COLO829 (cell line): ENCODE results near the gene ATG9B.
"Not testable (repeated sequence)": the region's sequence is repeated elsewhere in the genome, so short reads cannot be mapped to it uniquely, and the experiment has no call there.

ENCODE experiments used
- DNase-seq: peaks from one replicate; pipeline ENCODE4 v3.0.0; 2012; ENCODE audit warnings: low spot score

ATG9B gene

DNA sequence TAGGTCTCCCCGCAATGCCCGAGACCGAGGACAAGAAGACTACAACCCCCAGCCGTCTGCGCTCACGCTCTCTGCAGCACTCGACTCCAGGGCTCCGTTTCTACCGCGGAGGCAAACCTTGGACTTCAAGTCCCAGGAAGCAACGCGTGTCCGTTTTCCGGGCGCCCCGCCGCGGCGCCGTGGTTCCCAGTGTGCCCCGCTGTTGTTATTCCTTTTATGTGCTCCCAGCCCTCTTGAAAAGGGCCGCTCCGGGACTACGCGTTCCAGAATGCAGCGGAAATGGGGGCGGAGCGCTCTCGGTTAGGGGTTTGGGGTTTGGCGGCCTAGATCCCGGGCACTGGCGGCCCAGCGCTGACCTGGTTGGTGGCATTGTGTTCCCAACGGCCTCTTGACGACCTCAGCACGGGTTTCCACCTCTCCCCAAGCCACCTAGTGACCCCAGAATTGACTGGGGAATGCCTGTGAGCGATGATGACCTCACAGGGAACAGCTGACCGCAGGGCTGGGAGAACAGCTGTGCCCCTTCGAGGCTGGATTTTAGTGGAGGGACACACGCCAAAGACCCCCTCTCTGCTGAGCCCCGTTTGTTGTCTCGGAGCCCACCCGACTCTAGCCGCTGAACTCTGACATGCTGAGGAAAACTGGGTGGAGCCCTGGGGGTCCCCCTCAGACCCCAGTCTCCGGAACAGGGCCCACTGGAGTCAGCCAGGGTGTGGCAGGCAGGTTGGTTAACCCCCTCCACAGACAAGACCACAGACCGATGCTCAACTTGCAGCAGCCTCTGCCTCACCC, 33.9 kb upstream of the ATG9B start:
- DNase-seq: peak; percentile 97

DNA sequence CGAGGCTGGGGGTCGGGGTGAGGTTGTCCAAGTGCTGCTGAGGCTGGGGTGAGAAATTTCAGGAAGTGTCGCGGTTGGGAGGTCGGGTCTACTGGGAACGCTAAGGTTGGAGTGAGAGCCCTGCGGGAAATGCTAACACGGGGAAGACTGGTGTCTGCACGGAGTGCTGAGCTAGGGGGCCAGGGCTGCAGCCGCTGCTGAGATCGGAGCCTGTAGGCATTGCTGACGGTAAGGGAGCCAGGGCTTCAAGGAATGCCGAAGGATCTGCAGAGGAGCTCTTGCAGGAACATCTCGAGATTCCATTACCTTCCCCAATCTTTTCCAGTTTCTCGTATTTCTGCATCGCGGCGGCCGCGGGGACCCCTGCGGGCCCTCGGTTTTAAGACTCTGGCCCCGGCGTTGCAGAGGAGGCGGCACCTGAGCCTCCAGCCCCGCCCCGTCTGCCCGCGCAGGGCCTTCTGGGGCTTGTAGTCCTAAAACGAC, 33.3 kb upstream of the ATG9B start, which contains the start of gene CDK5:
Gene CDK5 (minus strand): TSS at position 392 of the 483 bp plus-strand sequence. CDS start 49 bp downstream, at position 343.
- no peak for DNase-seq

DNA sequence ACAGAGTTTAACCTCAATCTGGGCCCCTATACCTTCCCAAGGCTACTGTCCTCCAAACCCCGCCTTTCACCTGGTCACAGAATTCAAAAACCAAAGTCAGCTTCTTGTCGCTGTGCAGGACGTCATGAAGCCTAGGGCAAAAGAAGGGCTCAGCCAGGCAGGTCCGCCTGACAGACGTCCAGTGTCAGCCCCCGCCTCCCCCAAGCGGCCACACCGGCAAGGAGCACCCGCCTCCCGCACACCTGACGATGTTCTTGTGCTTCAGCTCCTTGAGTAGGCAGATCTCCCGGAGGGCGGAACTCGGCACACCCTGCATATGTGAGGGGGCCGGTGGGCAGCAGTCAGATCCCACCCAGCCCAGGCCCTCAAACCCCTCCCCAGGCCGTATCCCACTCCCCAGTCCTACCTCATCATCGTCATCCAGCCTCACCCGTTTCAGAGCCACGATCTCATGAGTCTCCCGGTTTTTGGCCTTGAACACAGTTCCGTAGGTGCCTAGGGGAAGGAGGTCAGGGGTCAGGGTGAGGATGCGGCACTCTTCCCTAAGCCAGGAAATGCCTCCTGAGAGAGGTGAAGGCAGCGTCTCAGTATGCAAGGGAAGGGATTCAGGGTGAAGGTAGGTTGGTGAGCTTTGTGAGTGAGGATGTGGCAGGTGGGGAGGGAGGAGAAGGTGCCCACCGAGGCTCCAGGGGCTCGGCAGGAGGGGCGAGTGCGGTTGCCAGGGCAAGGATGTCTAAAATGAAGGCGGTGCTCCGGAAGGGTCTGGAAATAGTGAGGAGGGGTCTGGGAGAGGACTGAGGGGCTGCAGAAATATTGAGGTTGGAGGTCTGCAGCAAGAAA, 32.6 kb upstream of the ATG9B start:
- no peak for DNase-seq

DNA sequence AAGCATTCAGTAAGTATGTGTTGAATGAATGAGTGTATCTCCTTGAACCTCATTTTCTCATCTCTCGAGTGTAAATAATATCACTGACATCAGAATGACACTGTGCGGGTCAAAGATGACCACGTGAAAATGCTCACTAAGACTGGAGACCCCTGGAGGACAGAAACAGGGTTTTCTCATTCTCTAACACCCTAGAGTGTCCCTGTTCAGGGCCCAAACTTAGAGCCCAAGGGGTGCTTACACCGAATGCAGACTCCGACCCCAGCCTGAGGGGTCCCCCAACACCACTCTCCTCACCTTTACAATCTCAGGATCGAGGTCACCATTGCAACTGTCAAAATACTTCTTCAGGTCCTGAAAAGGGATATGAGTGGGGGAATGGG, 32.0 kb upstream of the ATG9B start:
- no peak for DNase-seq

DNA sequence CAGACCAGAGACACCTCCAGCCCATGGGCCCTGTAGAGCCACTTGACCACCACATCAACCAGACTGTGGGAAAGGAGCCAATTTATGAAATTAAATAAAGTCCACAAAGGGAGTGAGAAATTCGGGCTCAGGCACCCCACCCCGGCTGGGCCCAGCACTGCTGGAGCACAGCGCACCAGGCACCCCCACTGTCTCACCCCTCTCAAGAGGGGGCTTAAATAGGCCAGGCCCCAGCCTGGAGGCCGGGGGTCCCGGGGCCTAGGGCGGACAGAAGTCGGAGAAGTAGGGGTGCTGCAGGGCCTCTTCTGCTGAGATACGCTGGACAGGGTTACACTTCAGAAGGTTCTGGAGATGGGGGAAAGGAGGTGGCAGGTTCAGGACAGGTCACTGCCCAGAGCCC, 29.5 kb upstream of the ATG9B start:
- no peak for DNase-seq

DNA sequence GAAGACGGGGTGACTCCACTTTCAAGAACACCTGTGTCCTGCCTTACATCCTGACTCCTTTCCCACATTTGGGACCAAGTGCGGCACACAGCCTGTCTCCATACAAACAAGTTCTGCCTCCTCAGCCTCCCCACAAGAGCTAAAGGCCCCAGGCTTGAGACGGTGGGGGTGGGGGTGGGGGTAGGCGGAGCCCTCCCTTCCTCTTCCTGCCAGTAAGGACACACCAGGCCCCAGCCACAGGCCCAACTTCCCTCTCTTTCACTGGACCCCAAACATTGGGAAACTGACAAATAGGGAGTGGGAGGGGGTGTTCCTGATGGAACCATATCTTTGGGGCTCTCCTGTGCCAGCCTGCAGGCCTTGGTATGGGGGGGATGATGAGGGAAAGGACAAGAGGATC, 28.8 kb upstream of the ATG9B start:
- DNase-seq: no peak

DNA sequence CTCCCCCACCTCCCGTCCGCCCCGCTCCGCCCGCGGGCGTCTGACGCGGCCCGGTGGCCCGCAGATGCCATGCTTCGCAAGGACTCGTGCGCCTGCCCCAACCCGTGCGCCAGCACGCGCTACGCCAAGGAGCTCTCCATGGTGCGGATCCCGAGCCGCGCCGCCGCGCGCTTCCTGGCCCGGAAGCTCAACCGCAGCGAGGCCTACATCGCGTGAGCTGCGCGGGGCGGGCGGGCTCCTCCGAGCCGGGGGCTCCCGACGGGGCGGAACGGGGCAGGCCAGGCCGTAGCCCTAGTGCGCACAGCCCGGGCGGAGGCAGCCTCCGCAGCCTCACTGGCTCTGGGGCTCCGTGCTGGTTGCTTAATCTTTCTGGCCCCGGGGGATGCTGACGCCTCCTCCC, 26.8 kb upstream of the ATG9B start:
- DNase-seq: no peak

DNA sequence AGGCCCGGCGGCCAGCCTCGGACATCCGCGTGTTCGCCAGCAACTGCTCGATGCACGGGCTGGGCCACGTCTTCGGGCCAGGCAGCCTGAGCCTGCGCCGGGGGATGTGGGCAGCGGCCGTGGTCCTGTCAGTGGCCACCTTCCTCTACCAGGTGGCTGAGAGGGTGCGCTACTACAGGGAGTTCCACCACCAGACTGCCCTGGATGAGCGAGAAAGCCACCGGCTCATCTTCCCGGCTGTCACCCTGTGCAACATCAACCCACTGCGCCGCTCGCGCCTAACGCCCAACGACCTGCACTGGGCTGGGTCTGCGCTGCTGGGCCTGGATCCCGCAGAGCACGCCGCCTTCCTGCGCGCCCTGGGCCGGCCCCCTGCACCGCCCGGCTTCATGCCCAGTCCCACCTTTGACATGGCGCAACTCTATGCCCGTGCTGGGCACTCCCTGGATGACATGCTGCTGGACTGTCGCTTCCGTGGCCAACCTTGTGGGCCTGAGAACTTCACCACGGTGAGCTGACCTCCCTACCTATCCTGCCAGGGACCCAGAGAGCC, 24.7 kb upstream of the ATG9B start:
- DNase-seq: no peak

DNA sequence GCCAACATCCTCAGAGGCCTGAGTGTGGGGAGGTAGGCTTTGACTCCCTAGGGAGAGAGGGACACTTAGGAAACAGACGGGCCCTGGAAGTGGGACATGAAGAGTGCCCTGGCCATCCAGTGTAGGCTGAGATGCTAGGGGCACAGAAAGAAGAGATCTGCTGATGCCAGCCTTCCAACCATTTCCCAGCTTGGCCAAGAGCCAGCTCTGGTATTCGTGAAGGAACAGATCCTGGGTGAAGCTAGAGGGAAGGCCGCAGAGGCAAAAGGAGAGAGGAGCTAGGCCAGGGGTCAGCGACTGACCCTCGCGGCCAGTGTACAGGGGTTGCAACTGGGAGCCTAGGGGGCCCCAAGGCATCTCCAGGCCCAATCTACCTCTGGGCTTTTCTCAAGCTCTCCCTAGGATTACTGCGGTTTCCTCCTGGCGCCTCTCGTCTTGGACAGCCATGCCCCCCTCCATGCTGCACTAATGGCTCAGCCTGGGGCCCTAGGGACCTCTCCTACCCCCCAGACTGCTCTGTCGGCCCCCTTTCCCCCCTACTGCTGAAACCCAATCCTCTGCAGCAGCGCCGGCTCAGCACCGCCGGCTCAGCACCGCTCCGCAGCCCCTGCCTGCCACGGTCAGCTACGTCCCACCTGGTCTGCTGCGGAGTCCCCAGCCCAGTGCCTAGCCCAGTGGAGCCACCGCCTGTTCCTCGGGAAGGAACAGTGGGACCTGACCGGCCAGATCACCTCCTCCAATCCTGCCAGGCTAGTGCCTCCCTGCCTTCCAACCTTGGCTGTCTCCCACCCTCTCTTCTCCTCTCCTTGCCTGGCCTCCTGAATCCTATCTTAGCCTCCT, 23.9 kb upstream of the ATG9B start, which contains the start of gene ASIC3:
Gene ASIC3 (plus strand): TSS at position 556 of the 840 bp plus-strand sequence. CDS start 355 bp downstream, outside the sequence.
- no peak for DNase-seq

DNA sequence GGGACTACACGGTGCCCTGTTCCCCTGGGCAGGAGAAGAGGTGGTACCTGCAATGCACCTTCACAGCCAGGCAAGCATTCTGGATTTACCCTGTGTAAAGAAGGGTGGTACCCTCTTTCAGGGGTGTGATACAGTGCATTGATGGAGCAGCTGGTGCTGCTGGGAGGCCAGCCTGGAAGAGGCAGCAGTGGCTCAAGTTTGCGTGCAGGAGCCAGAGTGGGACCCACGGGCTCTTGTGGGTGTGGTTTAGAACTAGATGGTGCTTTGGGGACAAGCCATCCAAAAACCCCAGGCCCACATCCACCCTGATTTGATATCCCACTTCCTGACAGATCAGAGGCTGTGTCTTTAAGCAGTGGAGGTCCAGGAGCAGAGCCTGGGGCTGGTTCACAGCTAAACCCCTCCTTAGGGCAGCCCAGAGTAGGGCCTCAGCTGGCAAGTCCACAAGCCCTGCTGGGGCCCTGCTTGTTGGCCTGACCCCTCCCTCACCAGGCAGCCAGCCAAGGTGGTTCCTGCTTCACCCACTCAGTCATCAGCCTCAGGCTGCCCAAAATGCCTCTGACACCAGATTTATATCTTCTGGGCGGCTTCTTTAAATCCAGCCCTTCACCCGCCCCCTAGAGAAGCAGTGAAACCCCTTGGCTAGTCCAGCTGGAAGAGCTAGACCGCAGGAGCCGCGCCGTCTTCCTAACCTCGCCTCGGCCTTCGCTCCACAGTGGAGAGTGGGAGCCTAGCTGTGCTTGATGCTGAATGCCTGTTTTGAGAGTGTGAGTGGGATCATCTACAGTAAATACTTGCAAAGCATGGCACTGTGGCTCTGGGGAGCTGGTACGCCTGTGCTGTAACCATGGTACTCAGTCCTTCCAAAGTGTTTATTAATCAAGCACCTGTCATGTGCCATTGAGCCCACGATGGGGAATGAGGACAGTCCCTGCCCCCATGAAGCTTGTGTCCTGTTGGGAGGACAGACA, 22.6 kb upstream of the ATG9B start:
- DNase-seq: no peak

DNA sequence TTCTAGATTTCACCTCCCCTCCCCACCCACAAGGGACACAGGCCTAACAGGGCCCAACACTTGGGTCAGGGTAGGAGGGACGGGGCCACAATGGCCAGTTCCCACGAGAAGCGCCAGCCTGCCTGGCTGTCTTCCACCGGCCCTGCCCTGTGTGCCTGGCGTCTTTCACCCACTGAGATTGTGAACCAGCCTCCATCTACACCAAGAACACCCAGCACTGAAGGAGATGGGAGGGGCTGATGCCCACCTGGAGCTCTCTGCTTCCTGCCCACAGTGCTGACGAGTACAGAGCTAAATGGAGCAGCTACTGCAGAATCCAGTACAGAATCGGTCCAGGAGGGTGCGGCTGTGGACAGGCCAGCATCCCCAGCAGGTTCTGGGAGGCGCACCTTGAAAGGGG, 21.7 kb upstream of the ATG9B start:
- DNase-seq: no peak

DNA sequence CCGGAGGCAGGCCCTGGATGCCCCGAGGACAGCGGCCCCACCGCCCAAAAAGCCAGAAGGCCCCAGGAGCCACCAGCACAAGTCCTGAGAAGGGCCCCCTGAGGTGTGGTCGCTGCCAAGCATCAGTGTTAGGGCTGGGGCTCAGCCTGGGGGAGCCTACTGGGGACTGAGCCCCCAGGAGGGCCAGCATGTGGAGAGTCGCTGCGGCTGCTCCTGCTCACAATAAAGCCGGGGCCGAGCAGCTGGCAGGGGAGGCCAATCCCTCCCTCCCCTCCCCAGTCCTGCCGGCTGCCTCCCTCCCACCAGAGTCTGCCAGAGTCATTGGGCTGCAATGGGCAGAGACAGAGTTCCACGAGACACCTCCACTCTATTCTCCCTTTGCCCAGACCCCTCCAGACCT, 21.0 kb upstream of the ATG9B start:
- no peak for DNase-seq

DNA sequence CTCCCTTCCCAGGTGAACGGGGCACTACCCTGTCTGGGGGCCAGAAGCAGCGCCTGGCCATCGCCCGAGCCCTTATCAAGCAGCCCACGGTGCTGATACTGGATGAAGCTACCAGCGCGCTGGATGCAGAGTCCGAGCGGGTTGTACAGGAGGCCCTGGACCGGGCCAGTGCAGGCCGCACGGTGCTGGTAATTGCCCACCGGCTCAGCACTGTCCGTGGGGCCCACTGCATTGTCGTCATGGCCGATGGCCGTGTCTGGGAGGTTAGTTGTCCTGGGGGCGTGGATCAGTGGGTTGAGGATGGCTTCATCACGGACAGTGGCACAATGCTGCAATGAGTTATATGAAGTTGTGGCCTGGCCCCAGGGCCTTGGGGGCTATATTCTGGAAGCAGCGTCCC, 19.7 kb upstream of the ATG9B start:
- no peak for DNase-seq

DNA sequence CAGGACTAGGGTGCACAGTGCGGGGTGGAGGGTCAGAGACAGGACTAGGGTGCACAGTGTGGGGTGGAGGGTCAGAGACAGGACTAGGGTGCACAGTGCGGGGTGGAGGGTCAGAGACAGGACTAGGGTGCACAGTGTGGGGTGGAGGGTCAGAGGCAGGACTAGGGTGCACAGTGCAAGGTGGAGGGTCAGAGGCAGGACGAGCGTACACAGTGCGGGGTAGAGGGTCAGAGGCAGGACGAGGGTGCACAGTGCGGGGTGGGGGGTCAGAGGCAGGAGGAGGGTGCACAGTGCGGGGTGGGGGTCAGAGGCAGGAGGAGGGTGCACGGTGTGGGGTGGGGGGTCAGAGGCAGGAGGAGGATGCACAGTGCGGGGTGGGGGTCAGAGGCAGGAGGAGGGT, 19.2 kb upstream of the ATG9B start:
- DNase-seq: not testable (repeated sequence)

DNA sequence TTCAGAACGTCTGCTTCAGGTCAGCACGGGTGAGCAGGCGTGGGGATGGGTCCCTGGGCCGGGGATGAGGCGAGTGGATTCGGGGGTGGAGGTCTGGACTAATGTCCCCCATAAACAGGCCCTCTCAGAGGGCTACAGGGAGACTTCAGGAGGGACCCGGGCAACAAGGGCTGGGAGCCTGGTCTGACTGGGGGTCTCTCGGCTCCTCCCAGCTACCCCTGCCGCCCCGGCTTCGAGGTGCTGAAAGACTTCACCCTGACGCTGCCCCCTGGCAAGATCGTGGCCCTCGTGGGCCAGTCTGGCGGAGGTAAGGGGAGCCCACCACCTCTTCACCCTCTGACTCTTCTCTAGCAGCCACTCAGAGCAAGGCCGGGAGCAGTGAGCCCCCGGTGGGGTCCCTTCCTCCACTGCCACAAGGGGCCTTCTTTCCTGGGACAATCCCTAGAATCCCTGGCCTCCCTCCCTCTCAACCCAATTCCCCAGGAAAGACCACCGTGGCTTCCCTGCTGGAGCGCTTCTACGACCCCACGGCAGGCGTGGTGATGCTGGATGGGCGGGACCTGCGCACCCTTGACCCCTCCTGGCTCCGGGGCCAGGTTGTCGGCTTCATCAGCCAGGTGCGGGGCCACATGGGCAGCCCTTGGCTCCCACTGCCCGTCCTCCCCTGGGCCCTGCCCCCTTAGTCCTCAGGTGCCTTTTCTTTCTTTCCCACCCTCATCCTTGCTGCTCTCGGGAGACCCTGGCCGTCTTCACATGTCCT, 16.5 kb upstream of the ATG9B start:
- no peak for DNase-seq

DNA sequence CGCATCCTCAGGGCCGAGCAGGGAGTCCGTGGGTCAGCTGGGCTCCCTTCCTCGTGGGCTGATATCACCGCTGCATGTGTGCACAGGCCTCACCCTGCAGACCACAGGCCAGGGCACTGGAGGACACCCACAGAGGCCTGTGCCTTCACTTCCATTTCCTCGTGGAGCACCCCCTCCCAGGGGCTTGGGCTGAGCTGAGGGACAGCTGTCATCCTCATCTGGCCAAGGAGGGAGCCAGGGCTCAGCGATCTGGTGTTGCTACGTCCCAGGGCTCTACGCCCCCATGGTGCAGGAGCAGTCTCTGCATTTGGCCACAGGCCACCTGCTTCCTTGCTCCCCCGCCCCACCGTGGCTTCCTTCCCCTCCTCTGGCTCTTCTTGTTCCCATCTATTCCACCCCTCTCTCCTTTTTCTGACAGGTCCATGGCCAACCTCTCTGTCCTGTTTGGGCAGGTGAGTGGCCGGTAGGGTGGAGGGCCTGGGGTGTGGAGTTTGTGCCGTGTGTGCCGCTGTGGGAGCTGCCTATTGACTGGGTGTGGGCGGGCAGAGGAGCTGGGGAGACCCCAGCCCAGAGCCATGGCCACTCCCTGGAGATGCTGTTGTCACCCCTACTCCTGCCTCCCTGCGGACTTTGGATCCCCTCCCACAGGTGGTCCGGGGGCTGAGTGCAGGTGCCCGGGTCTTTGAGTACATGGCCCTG, 15.7 kb upstream of the ATG9B start:
- no peak for DNase-seq

DNA sequence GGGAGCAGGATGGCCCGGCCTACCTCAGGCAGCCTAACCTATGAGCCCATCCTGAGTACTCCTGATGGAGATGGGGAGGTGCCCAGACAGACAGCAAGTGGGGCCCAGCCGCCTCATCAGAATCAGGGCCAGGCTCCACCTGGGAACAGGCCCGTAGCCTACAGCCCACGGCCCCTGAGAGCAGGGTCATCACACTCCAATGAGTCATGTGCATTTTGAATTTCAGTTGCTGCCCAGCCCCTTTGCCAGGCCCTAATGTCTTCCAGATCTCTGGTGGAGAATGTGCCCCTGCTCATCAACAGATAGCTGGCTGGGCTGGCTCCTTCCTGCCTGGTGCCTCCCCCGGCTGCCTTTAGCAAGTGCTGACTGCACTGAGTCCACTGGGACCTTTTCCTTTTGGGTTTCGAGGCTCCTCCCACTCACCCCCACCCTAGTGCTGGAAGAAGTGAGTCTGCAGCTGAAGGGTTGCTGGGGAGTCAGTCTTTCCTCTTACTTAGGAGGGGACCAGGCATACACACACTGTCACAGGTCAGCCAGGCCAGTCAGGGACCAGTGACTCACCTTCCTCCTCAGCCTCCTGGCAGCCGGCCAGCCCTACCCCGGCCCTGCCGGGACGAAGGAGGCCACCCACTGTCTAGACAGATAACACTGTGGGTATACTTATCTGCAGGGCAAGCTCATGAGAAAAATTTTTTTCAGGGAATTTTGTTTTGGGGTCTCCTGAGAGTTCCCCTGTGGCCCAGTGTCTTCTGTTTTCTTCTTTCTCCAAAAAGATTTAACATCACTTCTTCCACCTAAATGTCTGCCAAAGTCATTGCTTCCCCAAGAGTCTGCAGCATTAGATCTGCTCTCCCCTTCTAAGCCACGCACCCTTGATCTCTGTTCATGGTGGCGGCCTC, 14.9 kb upstream of the ATG9B start:
- DNase-seq: peak; percentile 84

DNA sequence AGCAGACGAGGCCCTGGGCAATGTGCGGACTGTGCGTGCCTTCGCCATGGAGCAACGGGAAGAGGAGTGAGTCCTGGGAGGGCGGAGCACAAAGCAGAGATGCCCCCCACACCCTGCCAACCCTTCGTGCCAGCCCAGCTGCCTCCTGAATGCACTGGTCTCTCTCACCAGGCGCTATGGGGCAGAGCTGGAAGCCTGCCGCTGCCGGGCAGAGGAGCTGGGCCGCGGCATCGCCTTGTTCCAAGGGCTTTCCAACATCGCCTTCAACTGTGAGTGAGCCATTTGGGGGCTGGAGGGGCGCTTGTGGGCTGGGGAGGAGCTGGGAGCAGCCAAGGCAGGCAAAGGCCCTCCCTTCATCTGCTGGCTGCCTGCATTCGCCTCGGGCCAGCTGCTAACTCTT, 11.6 kb upstream of the ATG9B start:
- no peak for DNase-seq
